ENCODE results near the gene FAM184A.

DNA sequence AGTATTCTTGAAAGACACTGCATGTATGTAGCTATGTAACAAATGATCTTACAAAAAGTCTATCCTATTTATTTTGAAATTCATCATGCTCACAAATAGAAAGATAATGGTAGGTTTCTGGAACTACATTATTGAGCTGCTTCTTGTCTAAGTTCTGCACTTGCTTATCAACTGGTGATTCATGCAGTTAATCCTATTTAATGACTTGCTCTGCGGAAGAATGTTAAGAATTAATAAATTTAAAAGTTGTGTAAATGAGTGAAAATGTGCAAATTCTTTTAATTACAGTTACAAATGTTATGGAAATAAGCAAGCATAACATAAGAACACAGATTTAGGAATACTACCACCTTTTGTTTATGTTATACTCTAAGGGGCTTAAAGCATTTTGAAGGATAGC, 76.4 kb downstream of the FAM184A start:
- no peak for TF ChIP-seq POLR2A (IDR thresholded peaks at IDR 0.05)
- TF ChIP-seq, protein P1, sequence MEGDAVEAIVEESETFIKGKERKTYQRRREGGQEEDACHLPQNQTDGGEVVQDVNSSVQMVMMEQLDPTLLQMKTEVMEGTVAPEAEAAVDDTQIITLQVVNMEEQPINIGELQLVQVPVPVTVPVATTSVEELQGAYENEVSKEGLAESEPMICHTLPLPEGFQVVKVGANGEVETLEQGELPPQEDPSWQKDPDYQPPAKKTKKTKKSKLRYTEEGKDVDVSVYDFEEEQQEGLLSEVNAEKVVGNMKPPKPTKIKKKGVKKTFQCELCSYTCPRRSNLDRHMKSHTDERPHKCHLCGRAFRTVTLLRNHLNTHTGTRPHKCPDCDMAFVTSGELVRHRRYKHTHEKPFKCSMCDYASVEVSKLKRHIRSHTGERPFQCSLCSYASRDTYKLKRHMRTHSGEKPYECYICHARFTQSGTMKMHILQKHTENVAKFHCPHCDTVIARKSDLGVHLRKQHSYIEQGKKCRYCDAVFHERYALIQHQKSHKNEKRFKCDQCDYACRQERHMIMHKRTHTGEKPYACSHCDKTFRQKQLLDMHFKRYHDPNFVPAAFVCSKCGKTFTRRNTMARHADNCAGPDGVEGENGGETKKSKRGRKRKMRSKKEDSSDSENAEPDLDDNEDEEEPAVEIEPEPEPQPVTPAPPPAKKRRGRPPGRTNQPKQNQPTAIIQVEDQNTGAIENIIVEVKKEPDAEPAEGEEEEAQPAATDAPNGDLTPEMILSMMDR (IDR thresholded peaks at IDR 0.05): no peak
